NCI-H1105 treated with DMSO at 0.1 percent for 48 hours (cell line): ENCODE data around the gene BIRC3.

Experiments used
- DNase-seq: peaks from one replicate; lab custom pipeline; 2025; lab: John Stamatoyannopoulos, UW

BIRC3 gene

GRCh38 chr11:102375720-102376399 lies 58.6 kb downstream of the BIRC3 start:
- no peak for DNase-seq

DNA sequence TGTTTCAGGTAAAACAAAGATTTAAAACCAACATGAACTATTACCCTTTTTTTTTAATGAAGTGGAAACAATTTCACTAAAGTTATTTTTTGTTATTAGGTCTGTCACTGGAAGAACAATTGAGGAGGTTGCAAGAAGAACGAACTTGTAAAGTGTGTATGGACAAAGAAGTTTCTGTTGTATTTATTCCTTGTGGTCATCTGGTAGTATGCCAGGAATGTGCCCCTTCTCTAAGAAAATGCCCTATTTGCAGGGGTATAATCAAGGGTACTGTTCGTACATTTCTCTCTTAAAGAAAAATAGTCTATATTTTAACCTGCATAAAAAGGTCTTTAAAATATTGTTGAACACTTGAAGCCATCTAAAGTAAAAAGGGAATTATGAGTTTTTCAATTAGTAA lies 60.6 kb downstream of the BIRC3 start:
- DNase-seq, result no peak

DNA sequence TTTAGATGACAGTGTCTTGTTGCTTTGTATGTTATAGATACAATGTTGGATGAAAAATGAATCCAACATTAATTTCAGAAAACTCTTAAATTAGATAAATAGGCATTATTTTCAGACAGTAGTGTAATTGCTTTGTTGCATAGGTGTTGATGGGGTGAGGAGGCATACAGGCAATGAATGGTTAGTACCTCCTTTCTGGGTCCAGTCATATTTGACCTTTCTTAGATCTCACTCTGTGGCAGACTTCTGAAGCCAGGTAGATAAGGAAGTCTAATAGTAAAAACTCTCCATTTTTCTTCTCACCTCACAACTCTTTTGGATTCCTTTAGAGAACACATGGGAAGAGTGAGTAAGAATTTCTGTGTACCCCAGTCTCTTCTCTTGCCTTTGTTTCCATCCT lies 61.5 kb downstream of the BIRC3 start:
- no peak for DNase-seq

- DNase-seq, result no peak
These were observed 65.1 kb downstream of the BIRC3 start for GRCh38 chr11:102382384-102382783.

- DNase-seq, result no peak
These were observed 66.6 kb downstream of the BIRC3 start for GRCh38 chr11:102383839-102384238.

DNA sequence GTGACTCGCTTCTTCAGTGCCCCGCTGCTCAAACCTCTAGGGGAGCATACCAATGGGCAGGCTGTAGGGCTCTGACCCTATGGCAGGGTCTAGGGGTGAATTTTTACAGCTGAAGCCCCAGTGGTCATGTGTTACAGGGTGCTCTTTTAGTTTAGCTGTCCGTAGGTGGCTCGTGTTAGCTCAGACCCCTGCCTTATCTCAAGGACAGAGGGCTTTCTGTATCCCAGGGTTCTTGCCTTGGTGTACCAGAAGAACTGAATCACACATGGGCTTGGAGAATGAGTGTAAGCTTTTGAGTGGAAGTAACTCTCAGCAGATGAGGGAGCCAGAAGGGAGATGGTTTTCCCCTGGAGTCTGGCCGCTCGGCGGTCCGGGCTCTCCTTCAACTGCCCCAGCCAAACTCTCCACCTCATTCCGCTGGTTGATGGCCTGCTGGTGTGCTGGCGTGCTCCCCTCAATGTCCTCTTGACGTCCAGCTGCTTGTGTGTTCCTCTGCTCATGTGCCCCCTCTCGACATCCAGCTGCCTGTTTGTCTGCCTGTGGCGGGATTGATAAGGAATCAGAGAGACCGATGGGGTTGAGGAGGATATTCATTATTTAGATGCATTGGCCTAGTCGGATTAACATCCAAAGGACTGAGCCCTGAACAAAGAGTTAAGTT lies 67.3 kb downstream of the BIRC3 start:
- no peak for DNase-seq

- no peak for DNase-seq
These were observed 68.1 kb downstream of the BIRC3 start for GRCh38 chr11:102385085-102386007.

DNA sequence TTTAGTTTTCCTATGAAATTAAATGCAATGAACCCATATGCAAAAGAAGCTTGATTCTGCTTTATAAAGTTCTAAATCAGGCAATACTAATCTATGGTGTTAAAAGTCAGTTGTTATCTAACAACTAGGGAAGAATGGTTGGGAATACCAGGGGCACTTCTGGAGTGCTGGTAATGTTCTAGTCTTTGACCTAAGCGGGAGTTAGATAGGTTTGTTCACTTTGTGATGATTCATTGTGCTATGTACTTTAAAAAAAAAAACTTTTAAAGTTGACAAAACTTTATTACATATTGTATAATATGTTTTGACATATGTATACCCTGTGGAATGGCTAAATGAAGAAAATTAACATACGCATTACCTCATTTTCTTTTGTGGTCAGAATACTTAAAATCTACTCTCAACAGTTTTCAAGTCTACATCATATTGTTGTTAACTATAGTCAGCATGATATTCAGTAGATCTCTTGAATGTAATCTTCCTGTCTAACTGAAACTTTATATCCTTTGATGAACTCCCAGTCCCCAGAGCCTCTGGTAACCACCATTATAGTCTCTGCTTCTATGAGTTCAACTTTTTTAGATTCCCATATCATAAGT lies 69.0 kb downstream of the BIRC3 start:
- no peak for DNase-seq

DNA sequence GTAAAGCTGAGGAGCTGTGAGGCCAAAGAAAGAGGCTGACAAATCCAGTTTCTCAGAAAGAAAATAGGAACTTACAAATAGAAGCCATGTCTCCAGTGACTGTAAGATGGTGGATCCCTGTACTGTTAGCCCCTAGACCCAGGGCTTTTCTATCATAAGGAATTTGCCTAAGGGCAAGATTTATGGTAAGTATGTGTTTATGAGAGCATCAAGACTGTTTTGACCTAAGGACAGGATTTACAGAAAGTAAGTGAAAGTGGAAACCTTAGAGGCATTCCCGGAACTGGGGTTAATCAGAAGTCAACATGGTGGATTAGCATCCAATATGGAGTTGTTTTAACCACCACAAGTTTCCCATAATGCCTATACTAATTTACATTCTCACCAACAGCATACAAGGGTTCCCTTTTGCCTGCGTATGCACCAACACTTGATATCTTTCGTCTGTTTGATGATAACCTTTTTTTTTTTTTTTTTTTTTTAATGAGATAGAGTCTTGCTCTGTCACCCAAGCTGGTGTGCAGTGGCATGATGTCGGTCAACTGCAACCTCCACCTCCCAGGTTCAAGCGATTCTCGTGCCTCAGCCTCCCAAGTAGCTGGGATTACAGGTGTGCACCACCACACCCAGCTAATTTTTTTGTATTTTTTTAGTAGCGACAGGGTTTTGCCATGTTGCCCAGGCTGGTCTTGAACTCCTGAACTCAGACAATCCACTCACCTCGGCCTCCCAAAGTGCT lies 69.9 kb downstream of the BIRC3 start:
- DNase-seq, result no peak
